Germinal center (tissue), 1 donor: ENCODE data around the gene REEP6.
A peak's percentile ranks its signal among the peaks of the same experiment; 100 is the strongest.
"Not testable (repeated sequence)": the region's sequence is repeated elsewhere in the genome, so short reads cannot be mapped to it uniquely, and the experiment has no call there.

Source experiments
- DNase-seq: peaks from one replicate; pipeline ENCODE4 v3.0.0; 2012; ENCODE audit warnings: mixed read lengths, low spot score

Gene REEP6

GRCh38 chr19:1507763-1508506 lies 17.0 kb downstream of the REEP6 start:
- peak; percentile 99 for DNase-seq

- no peak for DNase-seq
Observed at GRCh38 chr19:1508507-1508856, 17.5 kb downstream of the REEP6 start.

DNA sequence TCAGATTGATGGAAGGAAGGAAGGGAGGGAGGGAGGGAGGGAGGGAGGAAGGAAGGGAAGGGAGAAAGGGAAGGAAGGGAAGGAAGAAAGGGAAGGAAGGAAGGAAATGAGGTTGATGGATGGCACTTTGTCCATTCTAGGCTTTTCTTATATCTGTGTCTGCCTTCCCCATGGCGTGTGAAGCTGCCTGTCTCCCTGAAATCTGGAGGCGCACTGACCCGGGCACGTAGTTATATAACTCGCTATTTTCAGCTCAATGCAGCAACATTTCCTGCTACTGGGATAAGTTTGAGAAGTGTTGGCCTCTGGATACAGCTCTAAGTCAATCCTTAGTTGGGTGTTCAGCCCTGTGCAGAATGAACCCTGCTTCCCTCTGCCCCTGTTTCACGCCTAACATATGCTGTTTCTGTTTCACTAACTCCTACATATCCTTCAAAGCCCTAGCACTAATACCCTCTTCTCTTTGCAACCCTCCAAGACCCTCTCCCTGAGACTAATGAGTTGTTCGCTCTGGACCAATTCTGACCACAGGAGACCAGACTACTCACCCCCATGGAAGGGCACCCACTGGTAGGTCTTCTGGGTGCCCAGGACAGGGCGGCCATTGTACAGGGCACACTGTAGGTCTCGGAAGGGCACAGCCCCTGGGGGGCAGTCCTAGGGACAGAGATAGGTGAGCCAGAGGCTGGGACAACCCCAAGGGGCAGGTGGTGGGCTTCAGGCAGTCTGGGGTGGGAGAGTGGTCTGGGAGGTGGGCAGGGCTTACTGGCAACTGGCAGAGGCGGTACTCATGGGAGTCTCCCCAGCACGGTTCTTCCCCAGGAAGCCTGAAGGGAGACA lies 18.8 kb downstream of the REEP6 start:
- DNase-seq = no peak

DNA sequence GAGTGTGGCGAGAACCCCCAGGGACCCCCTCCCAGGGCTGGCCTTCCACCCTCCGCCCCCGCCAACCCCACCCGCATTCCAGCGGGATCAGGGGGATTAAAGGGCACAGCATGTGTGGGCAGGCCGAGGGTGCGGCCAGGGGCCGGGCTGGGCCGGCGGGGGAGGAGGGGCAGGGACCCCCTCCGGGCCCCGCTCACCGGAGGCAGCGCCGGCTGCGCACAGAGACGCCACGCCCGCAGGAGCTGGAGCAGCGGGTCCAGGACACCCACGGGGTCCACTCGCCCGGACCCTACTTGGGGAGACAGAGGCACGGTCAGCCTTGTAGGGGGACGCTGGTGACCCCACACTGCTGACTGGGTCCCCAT lies 19.4 kb downstream of the REEP6 start:
- DNase-seq = no peak

DNA sequence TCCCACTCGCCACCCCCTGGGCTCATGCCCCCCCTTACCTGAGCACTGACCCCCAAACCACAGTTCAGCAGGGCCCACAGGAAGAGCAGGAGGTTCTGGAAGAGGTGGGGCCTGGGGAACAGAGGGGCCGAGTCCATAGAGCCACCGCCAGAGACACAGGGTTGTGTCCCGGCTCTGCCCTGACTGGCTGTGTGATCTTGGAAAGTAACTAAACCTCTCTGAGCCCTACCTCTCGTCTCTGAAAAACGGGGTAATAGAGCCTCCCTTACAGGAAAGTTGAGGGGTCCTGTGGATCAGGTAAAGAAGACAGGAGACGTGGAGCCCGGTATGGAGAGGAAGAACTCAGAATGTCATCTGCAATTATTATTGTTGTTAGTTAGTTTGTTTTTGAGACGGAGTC lies 19.8 kb downstream of the REEP6 start:
- no peak for DNase-seq

- DNase-seq = no peak
Observed at GRCh38 chr19:1511318-1512317, 20.6 kb downstream of the REEP6 start.

- DNase-seq = peak; percentile 53
Observed at GRCh38 chr19:1512671-1513498, 21.9 kb downstream of the REEP6 start, which contains the start of gene ADAMTSL5. ADAMTSL5 (minus strand) TSS chr19:1513019; CDS start chr19:1510943, 2,076 bp downstream.

DNA sequence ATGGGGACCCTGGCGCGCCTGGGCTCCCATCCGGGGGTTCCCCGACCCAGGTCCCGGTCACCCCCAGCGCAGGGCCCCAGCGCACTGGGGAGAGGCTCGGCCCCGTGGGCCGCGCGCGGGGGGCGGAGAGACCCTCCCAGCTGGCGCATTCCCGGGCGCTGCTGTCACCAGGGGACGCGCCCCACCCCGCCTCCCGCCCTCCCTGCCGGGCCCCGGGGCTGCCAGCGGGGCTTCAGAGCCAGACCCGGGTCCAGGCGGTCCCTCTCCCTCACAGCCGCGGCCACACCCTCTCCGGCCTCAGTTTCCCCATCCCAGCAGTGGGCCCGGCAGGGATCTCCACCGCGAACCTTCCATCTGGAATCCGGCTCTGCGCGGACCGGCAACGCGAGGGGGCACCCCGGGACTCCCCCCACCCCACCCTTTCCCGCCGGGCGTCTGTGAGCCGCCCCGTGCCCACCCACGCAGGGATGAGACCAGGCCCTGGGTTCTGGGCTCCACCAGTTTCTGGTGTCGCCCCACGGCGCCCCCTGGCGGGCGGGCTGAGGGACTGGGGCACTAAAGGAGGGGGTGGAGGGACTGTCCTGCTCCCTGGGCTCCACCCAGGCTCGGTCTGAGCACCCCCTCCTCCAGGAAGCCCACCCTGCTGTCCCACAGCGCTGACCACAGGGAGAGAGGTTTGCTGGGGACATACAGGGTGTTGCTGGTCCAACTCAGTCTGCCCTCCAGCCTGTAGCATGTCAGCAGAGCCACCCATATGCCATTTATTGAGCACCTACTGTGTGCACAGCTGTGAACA lies 22.7 kb downstream of the REEP6 start:
- DNase-seq = peak; percentile 64

- DNase-seq = no peak
Observed at GRCh38 chr19:1514295-1514661, 23.3 kb downstream of the REEP6 start.

- no peak for DNase-seq
Observed at GRCh38 chr19:1514986-1515721, 24.2 kb downstream of the REEP6 start.

- no peak for DNase-seq
Observed at GRCh38 chr19:1516395-1516753, 25.4 kb downstream of the REEP6 start.

GRCh38 chr19:1518471-1518870 lies 27.5 kb downstream of the REEP6 start:
- DNase-seq = no peak

GRCh38 chr19:1519802-1520201 lies 28.8 kb downstream of the REEP6 start:
- not testable (repeated sequence) for DNase-seq

DNA sequence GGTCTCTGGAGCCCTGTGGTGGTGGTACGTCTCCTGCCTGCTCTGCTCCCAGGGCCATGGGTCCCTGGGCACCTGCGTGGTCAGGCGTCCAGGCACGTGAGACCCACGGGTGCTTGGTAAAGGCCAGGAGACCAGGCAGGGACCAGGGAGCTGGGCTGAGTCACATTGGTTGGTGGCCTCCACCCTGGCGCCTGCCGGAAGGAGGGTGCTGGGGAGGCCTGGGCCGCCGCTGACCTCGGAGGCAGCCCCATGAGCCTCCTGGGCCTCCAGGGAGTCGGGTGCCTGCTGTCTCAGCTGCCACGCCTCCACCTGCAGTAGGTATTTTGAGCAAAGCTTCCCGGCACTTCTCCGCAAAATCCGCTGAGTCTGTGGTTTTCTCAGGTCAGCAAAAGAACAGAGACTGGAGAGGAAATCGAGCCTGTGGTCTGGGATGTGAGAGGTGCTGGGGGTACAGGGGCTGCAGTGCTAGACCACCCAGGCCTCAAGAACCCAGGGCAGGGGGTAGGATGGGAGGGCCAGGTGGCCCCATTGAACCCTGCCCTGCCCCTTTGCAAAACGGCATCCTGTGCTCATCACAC lies 29.3 kb downstream of the REEP6 start:
- DNase-seq = no peak

- no peak for DNase-seq
Observed at GRCh38 chr19:1521636-1522035, 30.7 kb downstream of the REEP6 start.

- no peak for DNase-seq
Observed at GRCh38 chr19:1522061-1522460, 31.1 kb downstream of the REEP6 start.

GRCh38 chr19:1522838-1523237 lies 31.9 kb downstream of the REEP6 start:
- no peak for DNase-seq

DNA sequence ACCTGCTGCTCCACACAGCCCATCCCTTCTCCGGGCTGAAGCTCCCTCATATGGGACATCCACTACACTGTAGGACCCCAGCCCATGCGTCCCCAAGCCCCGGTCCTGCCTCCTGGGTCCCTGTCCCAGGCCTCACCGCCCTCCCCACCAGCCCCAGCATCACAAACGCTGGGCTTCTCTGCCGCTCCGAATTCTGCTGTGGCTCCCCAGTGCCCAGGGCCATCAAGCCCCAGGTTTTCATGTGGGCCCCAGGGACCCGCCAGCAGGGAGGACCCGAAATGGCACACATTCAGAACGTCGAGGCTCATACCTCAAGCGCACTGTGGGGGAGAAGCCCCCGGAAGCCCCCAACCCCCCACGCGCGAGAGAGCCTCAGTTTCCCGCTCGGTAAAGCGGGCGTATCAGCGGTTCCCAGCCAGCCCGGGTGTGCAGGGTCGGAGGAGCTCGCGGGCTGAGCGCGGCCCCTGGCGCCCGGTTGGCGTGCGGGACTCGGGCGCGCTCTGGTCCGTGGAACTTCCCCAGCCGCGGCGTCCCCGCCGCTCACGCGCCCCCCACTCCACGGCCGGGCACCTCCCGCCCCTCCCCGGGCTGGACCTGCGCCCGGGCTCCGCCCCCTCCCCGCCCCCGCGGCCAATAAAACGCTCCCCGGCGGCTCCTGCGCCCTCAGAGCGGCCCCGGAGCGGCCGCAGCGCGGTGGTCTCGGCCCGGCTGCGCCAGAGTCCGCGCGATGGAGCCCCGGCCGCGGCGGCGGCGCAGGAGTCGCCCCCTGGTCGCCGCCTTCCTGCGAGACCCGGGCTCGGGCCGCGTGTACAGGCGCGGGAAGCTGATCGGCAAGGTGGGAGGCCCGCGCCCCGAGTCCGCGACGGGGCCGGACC lies 32.7 kb downstream of the REEP6 start, which contains the start of gene PLK5:
Gene PLK5 (plus strand): TSS at position 666 of the 875 bp plus-strand sequence. CDS start 2,920 bp downstream, outside the sequence.
- no peak for DNase-seq
